Endothelial cell of umbilical vein (primary cell): ENCODE results near the gene WDTC1. TPM values are rescaled to one million over a fixed set of nuclear protein-coding genes. Genes with fewer than 3 reads are reported as not detected.

Experiments
- BruUV-seq: library from RNA; stranded (reverse); fragments of 400-500 nt; replicated peaks from 2 replicates; lab custom pipeline; 2021; lab: Mats Ljungman, UMichigan
- CTCF ChIA-PET: fragments of 300-600, 350-600 bp; sonication (Branson Sonifier 250); formaldehyde crosslinking; loops from one replicate; lab custom pipeline; 2021; ENCODE audit warnings: antibody characterized with exemption, inconsistent platforms; lab: Charles Lee
- POLR2A ChIA-PET: fragments of 300-600, 350-600 bp; sonication (Branson Sonifier 250); formaldehyde crosslinking; loops from one replicate; lab custom pipeline; 2021; ENCODE audit warnings: antibody characterized with exemption, inconsistent platforms; lab: Charles Lee
- DNase-seq: peaks from one replicate; pipeline ENCODE4 v3.0.0-alpha.2; 2011; ENCODE audit warnings: low read depth, low spot score
- FAIRE-seq: peaks from 2 replicates; lab custom pipeline; 2011; peaks lifted over from hg19 to GRCh38; lab: Jason Lieb, UNC
- H2AFZ ChIP-seq: 2 replicates; pipeline ENCODE4 v1.6.0; 2012; ENCODE audit warnings: low read depth, low read length, control low read depth, inconsistent platforms
- H3K27ac ChIP-seq: 2 replicates; pipeline ENCODE4 v1.5.1; 2011; ENCODE audit warnings: low read depth, mild to moderate bottlenecking, control low read depth, low read length, moderate library complexity; ENCODE audit not compliant: insufficient read depth
- H3K27me3 ChIP-seq, 2 experiments: 2 replicates each; pipeline versions ENCODE4 v1.6.0 to v1.6.1; 2011; ENCODE audit warnings: low read length in 2 of 2, mixed read lengths in 1 of 2; ENCODE audit not compliant: control insufficient read depth in 2 of 2, insufficient read depth in 2 of 2
- H3K36me3 ChIP-seq, 2 experiments: 2 replicates in 1 of 2; 3 replicates in 1 of 2; pipeline ENCODE4 v1.5.1; 2011; ENCODE audit warnings: low read length in 2 of 2, mild to moderate bottlenecking in 1 of 2, moderate library complexity in 1 of 2; ENCODE audit not compliant: control insufficient read depth in 2 of 2, insufficient read depth in 2 of 2; ENCODE audit errors: extremely low read depth in 1 of 2
- H3K4me1 ChIP-seq: 3 replicates; pipeline ENCODE4 v1.5.1; 2011; ENCODE audit warnings: mild to moderate bottlenecking, low read length; ENCODE audit not compliant: control insufficient read depth, insufficient read depth; ENCODE audit errors: extremely low read depth
- H3K4me2 ChIP-seq: 2 replicates; pipeline ENCODE4 v1.6.1; 2011; ENCODE audit warnings: low read length, control low read depth, mixed read lengths; ENCODE audit not compliant: insufficient read depth
- H3K4me3 ChIP-seq, 3 experiments: fragments of 200-600 bp in 1 of 3; sonication (generic), shearing (Covaris generic) in 1 of 3; replicated peaks in 1 of 3; 2 replicates each; pipeline ENCODE4 v1.5.1; 2011 to 2016; ENCODE audit warnings: control low read depth in 3 of 3, low read length in 3 of 3, mild to moderate bottlenecking in 2 of 3, inconsistent platforms in 1 of 3, low read depth in 1 of 3, moderate library complexity in 1 of 3; ENCODE audit not compliant: insufficient read depth in 1 of 3
- H3K79me2 ChIP-seq: 2 replicates; pipeline ENCODE4 v1.6.0; 2012; ENCODE audit warnings: low read length, inconsistent platforms; ENCODE audit not compliant: control insufficient read depth, insufficient read depth
- H3K9ac ChIP-seq: replicated peaks from 2 replicates; pipeline ENCODE3; 2011; ENCODE audit warnings: low read length, control low read depth; ENCODE audit not compliant: insufficient read depth; ENCODE audit errors: extremely low read depth
- H3K9me1 ChIP-seq: replicated peaks from 3 replicates; pipeline ENCODE4 v1.6.0; 2011; ENCODE audit warnings: mild to moderate bottlenecking, low read length; ENCODE audit not compliant: control insufficient read depth, insufficient read depth; ENCODE audit errors: extremely low read depth
- H3K9me3 ChIP-seq: replicated peaks from 2 replicates; pipeline ENCODE4 v1.5.1; 2012; ENCODE audit warnings: low read length, inconsistent platforms; ENCODE audit not compliant: control insufficient read depth, insufficient read depth
- H4K20me1 ChIP-seq: replicated peaks from 2 replicates; pipeline ENCODE3; 2011; ENCODE audit warnings: mild to moderate bottlenecking, low read length; ENCODE audit not compliant: control insufficient read depth, insufficient read depth; ENCODE audit errors: extremely low read depth
- CTCF ChIP-seq, 2 donors: IDR thresholded peaks; 1 replicate in 1 of 2; 2 replicates in 1 of 2; pipeline ENCODE4 v1.5.1; 2011; ENCODE audit warnings: low read length in 2 of 2, mild to moderate bottlenecking in 2 of 2, moderate library complexity in 2 of 2, control low read depth in 1 of 2, inconsistent platforms in 1 of 2, low read depth in 1 of 2; ENCODE audit not compliant: insufficient read depth in 1 of 2; ENCODE audit errors: extremely low read depth in 1 of 2
- EZH2 ChIP-seq: IDR thresholded peaks from 2 replicates; pipeline ENCODE4 v1.6.1; 2012; ENCODE audit warnings: borderline replicate concordance, low read depth, mild to moderate bottlenecking, moderate library complexity, low read length, inconsistent platforms; ENCODE audit not compliant: severe bottlenecking
- FOS ChIP-seq: IDR thresholded peaks from 2 replicates; pipeline ENCODE4 v1.6.1; 2011; ENCODE audit warnings: mild to moderate bottlenecking, low read length, moderate library complexity, borderline replicate concordance; ENCODE audit not compliant: insufficient read depth
- GATA2 ChIP-seq: IDR thresholded peaks from 2 replicates; pipeline ENCODE4 v1.7.0; 2011; ENCODE audit warnings: low read depth, mild to moderate bottlenecking, moderate library complexity, mixed read lengths, low read length; ENCODE audit not compliant: insufficient read length, insufficient read depth
- JUN ChIP-seq: IDR thresholded peaks from 2 replicates; pipeline ENCODE4 v1.6.1; 2011; ENCODE audit warnings: borderline replicate concordance, low read depth; ENCODE audit not compliant: insufficient read length, insufficient read depth
- MAX ChIP-seq: IDR thresholded peaks from 2 replicates; pipeline ENCODE4 v1.6.1; 2011; ENCODE audit not compliant: insufficient read depth, insufficient read length
- MYC ChIP-seq: IDR thresholded peaks from one replicate; pipeline ENCODE4 v1.6.1; 2011; ENCODE audit warnings: mild to moderate bottlenecking, low read depth, low read length
- POLR2A ChIP-seq: IDR thresholded peaks from 2 replicates; pipeline ENCODE4 v1.6.1; 2012; ENCODE audit warnings: low read depth, mild to moderate bottlenecking, control low read depth, low read length
- POLR2AphosphoS5 ChIP-seq: IDR thresholded peaks from 2 replicates; pipeline ENCODE4 v1.6.1; 2012; ENCODE audit warnings: low read depth, mild to moderate bottlenecking, control low read depth, low read length, moderate library complexity; ENCODE audit not compliant: insufficient read depth
- dilution Hi-C: fragments of 300-500 bp; cut with MboI; formaldehyde crosslinking; loops from one replicate; pipeline ENCODE4 v1.15.0; 2019; ENCODE audit warnings: low sequenced_read_pairs; ENCODE audit not compliant: extremely low pct_ligation_motif_present
- intact Hi-C: fragments of 100-400 bp; cut with micrococcal nuclease; formaldehyde crosslinking; loops from one replicate; pipeline ENCODE4 v1.10.0; 2022
- polyA plus RNA-seq, 4 experiments: library from polyadenylated mRNA; depleted of rRNA in 3 of 4; stranded (reverse) in 3 of 4; unstranded in 1 of 4; fragments of >200 nt; gene quantifications; 2 replicates each; pipeline versions ENCODE4 v1.2.1 to v1.2.3, GENCODE V29; 2011 to 2012; ENCODE audit warnings: missing spikeins in 1 of 4
- total RNA-seq: library from RNA; stranded (reverse); gene quantifications from 2 replicates; pipeline ENCODE4 v1.2.3, GENCODE V29; 2021

The WDTC1 gene
- total and polyA plus RNA-seq, 2 donors (not counting 3 experiments of a cell fraction or from before 2014, with no cell fraction given): 15.4 to 27.6 TPM

GRCh38 chr1:27303509-27303908, 69.1 kb downstream of the WDTC1 start:
- no peak overlapping the region for H3K9ac ChIP-seq
- no TSS peak for BruUV-seq
- H3K9me3 ChIP-seq: no peaks in the 10 kb centered on the region
- no peak overlapping the region for H3K4me2 ChIP-seq
- no peak for TF ChIP-seq MYC
- no peak for TF ChIP-seq MAX
- TF ChIP-seq JUN: no peak
- TF ChIP-seq GATA2: no peak
- no peak for TF ChIP-seq POLR2A
- TF ChIP-seq EZH2: no peak
- no peak for TF ChIP-seq POLR2AphosphoS5
- no peak for TF ChIP-seq FOS
- no peak for TF ChIP-seq CTCF (IDR thresholded peaks at IDR 0.05; ENCODE audit: extremely low read depth in 1 of 2, insufficient read depth in 1 of 2, low read depth in 1 of 2, low read length in 2 of 2)
- no peak overlapping the region for H3K4me3 ChIP-seq
- dilution Hi-C loops (no loop called here), intact Hi-C loops (loop anchor here (5.0 kb wide), 1 partner anchor 359 kb away; no protein-coding TSS in a partner anchor)
- ChIA-PET POLR2A (no interaction called here), CTCF (interaction anchor here (0.6 to 10.9 kb wide), 5 partner anchors 11 to 231 kb away, joined by 3 to 275 read pairs (median 5); partner anchors contain the start of gene GPR3)
- H3K79me2 ChIP-seq: no peaks in the 10 kb centered on the region
- no peak for DNase-seq
- H4K20me1 ChIP-seq: no peaks in the 10 kb centered on the region
- no peak overlapping the region for H2AFZ ChIP-seq
- peaks cover 0 to 12% of the 10 kb centered on the region in 2 experiments for H3K36me3 ChIP-seq
- H3K4me1 ChIP-seq: no peaks in the 10 kb centered on the region
- H3K27ac ChIP-seq: no peak overlapping the region
- H3K27me3 ChIP-seq: no peaks in the 10 kb centered on the region
- no peaks in the 10 kb centered on the region for H3K9me1 ChIP-seq
- FAIRE-seq: no peak
